Skeletal muscle cell (primary cell): ENCODE measurements around the gene DYNC2H1.
"Not testable (repeated sequence)": the region's sequence is repeated elsewhere in the genome, so short reads cannot be mapped to it uniquely, and the experiment has no call there.

Source experiments
- DNase-seq: peaks from one replicate; pipeline ENCODE4 v3.0.0-alpha.2; 2010; ENCODE audit warnings: low read depth
- H3K4me3 ChIP-seq: 2 replicates; pipeline ENCODE4 v1.5.1; 2011; ENCODE audit warnings: low read depth, mild to moderate bottlenecking, control low read depth, low read length, moderate library complexity

Gene DYNC2H1

GRCh38 chr11:103349595-103349994, 240.4 kb downstream of the DYNC2H1 start:
- no peak for DNase-seq
- no peak overlapping the region for H3K4me3 ChIP-seq

- no peak for DNase-seq
- no peak overlapping the region for H3K4me3 ChIP-seq
Observed at GRCh38 chr11:103354656-103355055, 245.4 kb downstream of the DYNC2H1 start.

- DNase-seq = no peak
- H3K4me3 ChIP-seq = no peak overlapping the region
Observed at GRCh38 chr11:103358251-103358650, 249.0 kb downstream of the DYNC2H1 start.

GRCh38 chr11:103359216-103359615, 250.0 kb downstream of the DYNC2H1 start:
- DNase-seq = no peak
- H3K4me3 ChIP-seq = no peak overlapping the region

- H3K4me3 ChIP-seq = no peak overlapping the region
- no peak for DNase-seq
Observed at GRCh38 chr11:103364687-103365086, 255.5 kb downstream of the DYNC2H1 start.

GRCh38 chr11:103367650-103368049, 258.4 kb downstream of the DYNC2H1 start:
- H3K4me3 ChIP-seq = no peak overlapping the region
- DNase-seq = no peak

GRCh38 chr11:103368145-103368544, 258.9 kb downstream of the DYNC2H1 start:
- DNase-seq = no peak
- no peak overlapping the region for H3K4me3 ChIP-seq

GRCh38 chr11:103370076-103370475, 260.9 kb downstream of the DYNC2H1 start:
- DNase-seq = no peak
- no peak overlapping the region for H3K4me3 ChIP-seq

- DNase-seq = no peak
Observed at GRCh38 chr11:103372906-103373305, 263.7 kb downstream of the DYNC2H1 start.

GRCh38 chr11:103374227-103374626, 265.0 kb downstream of the DYNC2H1 start:
- DNase-seq, H3K4me3 ChIP-seq: not testable (repeated sequence)

More at GRCh38 chr11:103372906-103373305, 263.7 kb downstream of the DYNC2H1 start:
- no peak overlapping the region for H3K4me3 ChIP-seq

- no peak for DNase-seq
- H3K4me3 ChIP-seq = no peak overlapping the region
Observed at GRCh38 chr11:103378931-103379330, 269.7 kb downstream of the DYNC2H1 start.

- no peak overlapping the region for H3K4me3 ChIP-seq
- DNase-seq = no peak
Observed at GRCh38 chr11:103380031-103380430, 270.8 kb downstream of the DYNC2H1 start.

- no peak overlapping the region for H3K4me3 ChIP-seq
- no peak for DNase-seq
Observed at GRCh38 chr11:103384652-103385051, 275.4 kb downstream of the DYNC2H1 start.

- no peak overlapping the region for H3K4me3 ChIP-seq
- DNase-seq = peak; percentile 19
Observed at GRCh38 chr11:103395612-103396011, 286.4 kb downstream of the DYNC2H1 start.

GRCh38 chr11:103396237-103396636, 287.0 kb downstream of the DYNC2H1 start:
- no peak overlapping the region for H3K4me3 ChIP-seq
- DNase-seq = no peak

GRCh38 chr11:103397369-103397768, 288.1 kb downstream of the DYNC2H1 start:
- no peak for DNase-seq
- H3K4me3 ChIP-seq = no peak overlapping the region

GRCh38 chr11:103398829-103399228, 289.6 kb downstream of the DYNC2H1 start:
- no peak for DNase-seq
- no peak overlapping the region for H3K4me3 ChIP-seq

GRCh38 chr11:103406357-103406756, 297.1 kb downstream of the DYNC2H1 start:
- no peak overlapping the region for H3K4me3 ChIP-seq
- DNase-seq = no peak

GRCh38 chr11:103407641-103408040, 298.4 kb downstream of the DYNC2H1 start:
- no peak overlapping the region for H3K4me3 ChIP-seq
- no peak for DNase-seq

- no peak for DNase-seq
- H3K4me3 ChIP-seq = no peak overlapping the region
Observed at GRCh38 chr11:103413266-103413888, 304.2 kb downstream of the DYNC2H1 start.

- no peak for DNase-seq
- H3K4me3 ChIP-seq = no peak overlapping the region
Observed at GRCh38 chr11:103418014-103418413, 308.8 kb downstream of the DYNC2H1 start.

GRCh38 chr11:103420593-103420992, 311.4 kb downstream of the DYNC2H1 start:
- no peak overlapping the region for H3K4me3 ChIP-seq
- DNase-seq = peak; percentile 18
